Sigmoid colon (tissue), 7 donors: Measurements from ENCODE around the gene DYRK1A. TPM values are rescaled to one million over a fixed set of nuclear protein-coding genes. Genes with fewer than 3 reads are reported as not detected.

Experiments used
- DNase-seq: peaks from one replicate; pipeline ENCODE4 v3.0.0-alpha.2; 2019
- H3K27ac ChIP-seq, 4 donors: fragments of 200-600 bp; sonication (generic); one replicate each; pipeline ENCODE4 v1.5.1; 2016 to 2019; ENCODE audit warnings: mild to moderate bottlenecking in 1 of 4
- H3K27me3 ChIP-seq, 3 donors: fragments of 200-600 bp; sonication (generic); one replicate each; pipeline ENCODE4 v1.5.1; 2019; ENCODE audit warnings: mild to moderate bottlenecking in 1 of 3
- H3K36me3 ChIP-seq, 4 donors: fragments of 200-600 bp; sonication (generic); one replicate each; pipeline ENCODE4 v1.5.1; 2016 to 2019
- H3K4me1 ChIP-seq, 4 donors: fragments of 200-600 bp; sonication (generic); one replicate each; pipeline ENCODE4 v1.5.1; 2017 to 2019
- H3K4me3 ChIP-seq, 4 donors: fragments of 200-600 bp; sonication (generic); one replicate each; pipeline ENCODE4 v1.5.1; 2017 to 2019; ENCODE audit warnings: mild to moderate bottlenecking in 2 of 4, moderate library complexity in 1 of 4
- H3K9me3 ChIP-seq, 4 donors: fragments of 200-600 bp in 3 of 4; sonication (generic) in 3 of 4; one replicate each; pipeline versions ENCODE4 v1.5.1 to v1.6.1; 2013 to 2019
- CTCF ChIP-seq, 4 experiments: fragments of 450-650 bp in 3 of 4; fragments of 200-600 bp in 1 of 4; IDR thresholded peaks; one replicate each; pipeline ENCODE4 v1.5.1; 2016 to 2019; ENCODE audit warnings: antibody characterized with exemption in 4 of 4, mild to moderate bottlenecking in 3 of 4, moderate library complexity in 2 of 4
- EP300 ChIP-seq, 4 donors: sonication (generic); formaldehyde crosslinking; IDR thresholded peaks; one replicate each; pipeline ENCODE4 v1.6.1; 2017; ENCODE audit warnings: antibody characterized with exemption in 4 of 4
- POLR2A ChIP-seq, 2 donors: fragments of 450-650 bp; IDR thresholded peaks; one replicate each; pipeline ENCODE4 v1.6.1; 2016; ENCODE audit warnings: antibody characterized with exemption in 2 of 2, mild to moderate bottlenecking in 2 of 2, moderate library complexity in 2 of 2
- POLR2AphosphoS5 ChIP-seq, 4 donors: sonication (generic); formaldehyde crosslinking; IDR thresholded peaks; one replicate each; pipeline ENCODE4 v1.6.1; 2017; ENCODE audit warnings: antibody characterized with exemption in 4 of 4
- WGBS, 2 donors: extraction: QIAGEN DNeasy Blood & Tissue Kit; methylation state at CpG; one replicate each; pipeline ENCODE4 v1.1.7; 2013; 5-methylcytosine and 5-hydroxymethylcytosine counted together
- intact Hi-C: fragments of 100-400 bp; cut with DNase I; formaldehyde crosslinking; loops from one replicate; pipeline ENCODE4 v1.15.1; 2023
- polyA plus RNA-seq, 3 donors: library from polyadenylated mRNA; stranded (reverse); fragments of 200-250 nt; gene quantifications; one replicate each; pipeline ENCODE4 v1.2.3, GENCODE V29; 2013
- total RNA-seq, 4 donors: library from RNA; depleted of rRNA; stranded (reverse); fragments of >200 nt; gene quantifications; one replicate each; pipeline ENCODE4 v1.1.0, GENCODE V29; 2016
- donor health status: healthy with polysubstance abuse.
- donor health status: Bipolar disorder and iron deficiency.
- donor health status: healthy.

Gene DYRK1A
- total and polyA plus RNA-seq, 7 donors = 11.4 to 74.1 (median 62.9) TPM

GRCh38 chr21:37530901-37531351 is 164.4 kb downstream of the DYRK1A start:
- WGBS, 2 donors = 29 to 54% methylated on average over 13 of the region's 13 CpGs
- Histone ChIP-seq H3K4me3 (no peak overlapping the region), H3K4me1 (peaks cover 2 to 9% (median 8%) of the 10 kb centered on the region in 4 donors), H3K27me3 (peaks cover 0 to 7% (median 0%) of the 10 kb centered on the region in 3 donors), H3K36me3 (no peaks in the 10 kb centered on the region), H3K9me3 (peaks cover 0 to 4% (median 0%) of the 10 kb centered on the region in 4 donors), H3K27ac (no peak overlapping the region)
- TF ChIP-seq CTCF (IDR thresholded peaks at IDR 0.05) (no peak), POLR2AphosphoS5 (IDR thresholded peaks at IDR 0.05) (no peak), EP300 (IDR thresholded peaks at IDR 0.05) (no peak), POLR2A (IDR thresholded peaks at IDR 0.05) (no peak)
- no peak for DNase-seq
- intact Hi-C loops = no loop called here

GRCh38 chr21:37531431-37531932 is 164.9 kb downstream of the DYRK1A start:
- WGBS, 2 donors = 26 to 63% methylated on average over 13 of the region's 13 CpGs
- Histone ChIP-seq H3K4me3 (no peak overlapping the region), H3K27me3 (peaks cover 0 to 7% (median 0%) of the 10 kb centered on the region in 3 donors), H3K36me3 (no peaks in the 10 kb centered on the region), H3K27ac (peak overlapping the region in 1 of 4 donors; percentile 23), H3K9me3 (peaks cover 0 to 8% (median 2%) of the 10 kb centered on the region in 4 donors), H3K4me1 (peaks cover 2 to 9% (median 8%) of the 10 kb centered on the region in 4 donors)
- TF ChIP-seq POLR2AphosphoS5 (IDR thresholded peaks at IDR 0.05) (no peak), CTCF (IDR thresholded peaks at IDR 0.05) (no peak), EP300 (IDR thresholded peaks at IDR 0.05) (no peak), POLR2A (IDR thresholded peaks at IDR 0.05) (no peak)
- no peak for DNase-seq
- intact Hi-C loops = no loop called here

DNA sequence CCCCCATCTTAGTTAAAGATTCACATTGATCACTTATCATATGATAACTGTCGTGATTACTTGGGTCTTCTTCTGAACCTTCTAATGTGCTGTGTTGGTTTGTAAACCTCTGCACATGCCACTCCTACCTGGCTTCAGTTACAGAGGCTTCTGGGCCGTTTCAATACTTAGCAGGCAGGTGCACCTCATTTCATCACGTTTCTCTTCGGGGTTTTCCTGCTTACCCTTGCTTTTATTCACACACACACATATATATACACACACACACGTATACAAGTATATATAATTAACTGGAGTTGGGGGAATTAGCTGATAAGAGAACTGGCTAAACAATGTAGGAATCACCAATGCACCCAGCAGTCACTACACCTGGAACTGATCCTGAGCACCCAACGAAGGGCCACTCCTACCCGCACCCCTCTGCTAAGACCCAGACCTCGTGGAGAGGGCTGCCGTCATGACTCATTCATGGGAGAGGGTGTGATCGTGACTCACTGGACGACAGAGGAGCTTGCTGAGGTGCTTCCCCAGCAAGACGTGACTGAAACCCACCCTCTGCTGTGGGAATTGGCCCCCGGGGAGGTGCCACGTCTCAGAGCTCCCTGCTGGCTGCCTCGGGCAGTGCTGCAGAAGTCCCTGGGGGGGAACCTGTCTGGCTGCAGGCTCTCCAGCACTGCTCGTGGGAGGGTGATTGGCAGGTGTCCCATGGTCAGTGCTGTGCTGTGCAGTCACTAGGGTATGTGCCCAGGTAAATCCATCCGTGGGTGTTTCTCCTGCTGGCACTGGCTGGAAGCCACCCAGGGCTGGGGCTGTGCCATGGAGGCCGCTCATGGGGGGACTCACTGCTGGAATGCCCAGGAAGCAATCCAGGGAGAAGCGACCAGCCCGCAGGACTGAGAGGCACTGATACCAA is 166.6 kb downstream of the DYRK1A start:
- Histone ChIP-seq H3K4me1 (peaks cover 2 to 9% (median 8%) of the 10 kb centered on the region in 4 donors), H3K4me3 (no peak overlapping the region), H3K27ac (no peak overlapping the region), H3K27me3 (peaks cover 0 to 7% (median 0%) of the 10 kb centered on the region in 3 donors), H3K9me3 (peaks cover 0 to 8% (median 2%) of the 10 kb centered on the region in 4 donors), H3K36me3 (no peaks in the 10 kb centered on the region)
- intact Hi-C loops = no loop called here
- TF ChIP-seq CTCF (IDR thresholded peaks at IDR 0.05) = no peak
- TF ChIP-seq POLR2A (IDR thresholded peaks at IDR 0.05) = no peak
- TF ChIP-seq EP300 (IDR thresholded peaks at IDR 0.05) = no peak
- TF ChIP-seq POLR2AphosphoS5 (IDR thresholded peaks at IDR 0.05) = no peak
- WGBS, 2 donors = 22 to 55% methylated on average over 20 of the region's 20 CpGs
- DNase-seq = no peak

GRCh38 chr21:37534431-37534830 is 167.9 kb downstream of the DYRK1A start:
- peaks cover 0 to 7% (median 0%) of the 10 kb centered on the region in 3 donors for H3K27me3 ChIP-seq
- DNase-seq = no peak
- intact Hi-C loops = no loop called here
- H3K9me3 ChIP-seq = peaks cover 0 to 8% (median 2%) of the 10 kb centered on the region in 4 donors
- H3K27ac ChIP-seq = no peak overlapping the region
- H3K36me3 ChIP-seq = no peaks in the 10 kb centered on the region
- 67 to 84% methylated on average over 3 of the region's 3 CpGs for WGBS, 2 donors
- H3K4me3 ChIP-seq = no peak overlapping the region
- peaks cover 2 to 9% (median 8%) of the 10 kb centered on the region in 4 donors for H3K4me1 ChIP-seq
- no peak for TF ChIP-seq EP300 (IDR thresholded peaks at IDR 0.05)
- TF ChIP-seq POLR2A (IDR thresholded peaks at IDR 0.05) = no peak
- no peak for TF ChIP-seq POLR2AphosphoS5 (IDR thresholded peaks at IDR 0.05)
- no peak for TF ChIP-seq CTCF (IDR thresholded peaks at IDR 0.05)
